ENCODE results near the gene TGM3.

TGM3 gene

GRCh38 chr20:2307136-2307535 lies 11.3 kb downstream of the TGM3 start:
- DNase-seq (ENCODE audit: insufficient read length, low spot score) (no peak), FAIRE-seq (no peak)
- TF ChIP-seq POLR2A (IDR thresholded peaks at IDR 0.05; ENCODE audit: low read depth, low read length) = no peak

- TF ChIP-seq POLR2A (IDR thresholded peaks at IDR 0.05; ENCODE audit: low read depth, low read length) = no peak
- no peak for FAIRE-seq
These were observed 15.5 kb downstream of the TGM3 start for GRCh38 chr20:2311329-2311728.

GRCh38 chr20:2312876-2313275 lies 17.1 kb downstream of the TGM3 start:
- no peak for TF ChIP-seq POLR2A (IDR thresholded peaks at IDR 0.05; ENCODE audit: low read depth, low read length)
- FAIRE-seq = no peak
- DNase-seq (ENCODE audit: insufficient read length, low spot score) = no peak

More at GRCh38 chr20:2311329-2311728, 15.5 kb downstream of the TGM3 start:
- no peak for DNase-seq (ENCODE audit: insufficient read length, low spot score)

- FAIRE-seq = no peak
- TF ChIP-seq POLR2A (IDR thresholded peaks at IDR 0.05; ENCODE audit: low read depth, low read length) = no peak
- no peak for DNase-seq (ENCODE audit: insufficient read length, low spot score)
These were observed 17.5 kb downstream of the TGM3 start for GRCh38 chr20:2313316-2313715.

GRCh38 chr20:2314759-2315439 lies 19.1 kb downstream of the TGM3 start:
- no peak for TF ChIP-seq POLR2A (IDR thresholded peaks at IDR 0.05; ENCODE audit: low read depth, low read length)
- peak; percentile 81 for DNase-seq (ENCODE audit: insufficient read length, low spot score)
- peak; percentile 84 for FAIRE-seq

- DNase-seq (ENCODE audit: insufficient read length, low spot score) (no peak), FAIRE-seq (no peak)
- no peak for TF ChIP-seq POLR2A (IDR thresholded peaks at IDR 0.05; ENCODE audit: low read depth, low read length)
These were observed 19.6 kb downstream of the TGM3 start for GRCh38 chr20:2315440-2315778.

GRCh38 chr20:2316847-2317495 lies 21.2 kb downstream of the TGM3 start:
- no peak for FAIRE-seq

GRCh38 chr20:2320813-2321658 lies 25.2 kb downstream of the TGM3 start:
- no peak for FAIRE-seq
- no peak for DNase-seq (ENCODE audit: insufficient read length, low spot score)
- no peak for TF ChIP-seq POLR2A (IDR thresholded peaks at IDR 0.05; ENCODE audit: low read depth, low read length)

More at GRCh38 chr20:2316847-2317495, 21.2 kb downstream of the TGM3 start:
- TF ChIP-seq POLR2A (IDR thresholded peaks at IDR 0.05; ENCODE audit: low read depth, low read length) = no peak
- DNase-seq (ENCODE audit: insufficient read length, low spot score) = no peak

- no peak for TF ChIP-seq POLR2A (IDR thresholded peaks at IDR 0.05; ENCODE audit: low read depth, low read length)
- FAIRE-seq = no peak
- no peak for DNase-seq (ENCODE audit: insufficient read length, low spot score)
These were observed 27.2 kb downstream of the TGM3 start for GRCh38 chr20:2323051-2323450.

GRCh38 chr20:2326046-2326445 lies 30.2 kb downstream of the TGM3 start:
- FAIRE-seq = no peak
- no peak for DNase-seq (ENCODE audit: insufficient read length, low spot score)
- TF ChIP-seq POLR2A (IDR thresholded peaks at IDR 0.05; ENCODE audit: low read depth, low read length) = no peak

- DNase-seq (ENCODE audit: insufficient read length, low spot score) (no peak), FAIRE-seq (no peak)
- no peak for TF ChIP-seq POLR2A (IDR thresholded peaks at IDR 0.05; ENCODE audit: low read depth, low read length)
These were observed 32.1 kb downstream of the TGM3 start for GRCh38 chr20:2327620-2328555.

GRCh38 chr20:2329286-2329685 lies 33.5 kb downstream of the TGM3 start:
- DNase-seq (ENCODE audit: insufficient read length, low spot score) = no peak
- no peak for FAIRE-seq
- no peak for TF ChIP-seq POLR2A (IDR thresholded peaks at IDR 0.05; ENCODE audit: low read depth, low read length)

- TF ChIP-seq POLR2A (IDR thresholded peaks at IDR 0.05; ENCODE audit: low read depth, low read length) = no peak
- DNase-seq (ENCODE audit: insufficient read length, low spot score) (no peak), FAIRE-seq (no peak)
These were observed 34.4 kb downstream of the TGM3 start for GRCh38 chr20:2330090-2330695.

All from H54 (cell line).